ENCODE measurements around the gene NEK11.

DNA sequence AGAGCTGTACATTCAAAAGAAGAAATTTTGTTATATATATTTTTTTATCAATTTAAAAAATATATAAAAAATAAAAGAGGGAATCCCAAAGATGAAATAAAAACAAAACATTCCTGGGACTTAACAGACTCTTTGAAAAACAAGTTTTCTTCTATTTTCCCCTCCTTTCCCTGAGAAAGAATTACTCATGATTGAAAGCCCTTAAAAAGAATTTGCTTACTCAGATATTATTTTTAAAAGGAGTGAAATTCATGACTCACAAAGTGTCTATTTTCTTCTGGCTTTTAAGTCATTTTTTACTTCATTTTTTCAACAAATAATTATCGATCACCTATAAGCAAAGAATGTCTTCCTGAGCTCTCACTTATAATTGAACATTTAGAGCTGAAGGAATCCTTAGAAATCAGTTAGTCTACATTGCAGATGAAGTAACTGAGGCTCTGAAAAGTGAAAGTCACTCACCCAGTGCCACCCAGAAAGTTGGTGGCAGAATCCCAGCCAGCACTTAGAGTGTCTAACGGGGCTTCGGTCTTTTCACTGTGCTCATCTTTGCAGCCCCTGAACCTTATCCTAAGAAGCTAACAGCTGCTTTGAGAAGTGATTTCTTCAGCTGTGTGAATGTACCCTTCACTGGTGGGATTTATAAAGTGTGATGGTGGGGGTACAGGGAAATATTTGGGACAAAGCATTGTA lies 312.4 kb downstream of the NEK11 start:
- TF ChIP-seq POLR2AphosphoS5 (IDR thresholded peaks at IDR 0.05; ENCODE audit: low read depth, low read length) (no peak), EZH2phosphoT487 (IDR thresholded peaks at IDR 0.05; ENCODE audit: borderline replicate concordance, low read depth) (no peak)

All from SK-N-SH (cell line).